ENCODE results near the gene NDST3. TPM values are rescaled to one million over a fixed set of nuclear protein-coding genes. Genes with fewer than 3 reads are reported as not detected.

Gene NDST3
- polyA plus RNA-seq, 2 donors: 0.02 TPM

DNA sequence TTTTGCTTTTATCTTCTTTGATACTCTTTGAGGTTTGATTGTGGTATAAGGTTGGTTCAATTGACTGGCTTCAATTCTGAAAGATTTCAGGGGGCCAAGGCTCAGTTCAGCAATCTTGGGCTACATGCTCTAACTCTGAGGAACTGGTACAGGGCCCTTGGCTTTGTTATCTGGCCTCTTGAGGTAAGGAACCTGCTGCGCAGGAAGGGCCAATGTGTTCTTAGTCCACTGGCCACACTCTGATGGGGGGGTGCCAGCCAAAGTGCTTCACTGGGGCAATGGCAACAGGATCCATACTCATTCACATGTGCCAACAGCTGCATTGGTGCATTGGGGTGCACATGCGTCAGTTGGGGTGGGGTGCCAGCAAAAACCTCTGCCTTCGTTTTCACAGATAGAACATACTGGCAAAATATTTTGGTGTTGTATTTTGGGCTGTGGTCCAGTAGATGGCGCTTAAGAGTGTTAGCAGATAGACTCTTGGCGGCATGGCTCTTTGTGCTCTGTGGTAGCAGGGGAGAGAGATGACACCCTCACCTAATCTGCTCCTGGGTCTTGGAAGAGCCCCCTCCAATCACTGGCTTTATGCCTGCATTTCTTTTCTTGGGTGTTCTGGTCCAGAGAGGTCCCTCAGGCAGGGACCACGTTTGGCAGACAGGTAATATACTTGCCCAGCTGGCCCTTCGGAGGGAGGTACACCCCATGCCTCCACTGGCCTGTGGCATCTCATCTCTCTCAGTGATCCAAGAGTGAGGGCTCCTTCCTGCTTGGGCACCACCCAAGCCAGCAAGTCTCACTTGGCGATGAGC lies 42.9 kb downstream of the NDST3 start:
- H3K4me1 ChIP-seq (ENCODE audit: control insufficient read depth in 2 of 2, insufficient read depth in 2 of 2, low read length in 1 of 2): no peaks in the 10 kb centered on the region
- 55 to 60% methylated on average over 8 of the region's 8 CpGs for WGBS, 2 donors
- no peak overlapping the region for H3K4me3 ChIP-seq (ENCODE audit: low read depth in 1 of 2, low read length in 2 of 2)
- no peak overlapping the region for H3K27ac ChIP-seq (ENCODE audit: low read depth in 2 of 2, low read length in 1 of 2)
- no peaks in the 10 kb centered on the region for H3K36me3 ChIP-seq (ENCODE audit: control insufficient read depth in 2 of 2, insufficient read depth in 2 of 2, low read length in 1 of 2)
- H3K27me3 ChIP-seq (ENCODE audit: control insufficient read depth in 1 of 2, insufficient read depth in 2 of 2, low read length in 2 of 2): no peaks in the 10 kb centered on the region
- peaks cover 0 to 3% of the 10 kb centered on the region in 2 donors for H3K9me3 ChIP-seq (ENCODE audit: control insufficient read depth in 2 of 2, insufficient read depth in 1 of 2, low read depth in 1 of 2, low read length in 1 of 2)

- 87 to 90% methylated on average over 3 of the region's 3 CpGs for WGBS, 2 donors
- H3K4me1 ChIP-seq (ENCODE audit: control insufficient read depth in 2 of 2, insufficient read depth in 2 of 2, low read length in 1 of 2): no peaks in the 10 kb centered on the region
- H3K36me3 ChIP-seq (ENCODE audit: control insufficient read depth in 2 of 2, insufficient read depth in 2 of 2, low read length in 1 of 2): no peaks in the 10 kb centered on the region
- H3K9me3 ChIP-seq (ENCODE audit: control insufficient read depth in 2 of 2, insufficient read depth in 1 of 2, low read depth in 1 of 2, low read length in 1 of 2): peaks cover 0 to 3% of the 10 kb centered on the region in 2 donors
- no peaks in the 10 kb centered on the region for H3K27me3 ChIP-seq (ENCODE audit: control insufficient read depth in 1 of 2, insufficient read depth in 2 of 2, low read length in 2 of 2)
- no peak overlapping the region for H3K4me3 ChIP-seq (ENCODE audit: low read depth in 1 of 2, low read length in 2 of 2)
- no peak overlapping the region for H3K27ac ChIP-seq (ENCODE audit: low read depth in 2 of 2, low read length in 1 of 2)
Observed at GRCh38 chr4:118077767-118078105, 43.5 kb downstream of the NDST3 start.

- H3K27me3 ChIP-seq (ENCODE audit: control insufficient read depth in 1 of 2, insufficient read depth in 2 of 2, low read length in 2 of 2): no peaks in the 10 kb centered on the region
- no peaks in the 10 kb centered on the region for H3K4me1 ChIP-seq (ENCODE audit: control insufficient read depth in 2 of 2, insufficient read depth in 2 of 2, low read length in 1 of 2)
- H3K4me3 ChIP-seq (ENCODE audit: low read depth in 1 of 2, low read length in 2 of 2): no peak overlapping the region
- H3K36me3 ChIP-seq (ENCODE audit: control insufficient read depth in 2 of 2, insufficient read depth in 2 of 2, low read length in 1 of 2): no peaks in the 10 kb centered on the region
- H3K9me3 ChIP-seq (ENCODE audit: control insufficient read depth in 2 of 2, insufficient read depth in 1 of 2, low read depth in 1 of 2, low read length in 1 of 2): peaks cover 0 to 3% of the 10 kb centered on the region in 2 donors
- H3K27ac ChIP-seq (ENCODE audit: low read depth in 2 of 2, low read length in 1 of 2): no peak overlapping the region
Observed at GRCh38 chr4:118081434-118081833, 47.1 kb downstream of the NDST3 start.

DNA sequence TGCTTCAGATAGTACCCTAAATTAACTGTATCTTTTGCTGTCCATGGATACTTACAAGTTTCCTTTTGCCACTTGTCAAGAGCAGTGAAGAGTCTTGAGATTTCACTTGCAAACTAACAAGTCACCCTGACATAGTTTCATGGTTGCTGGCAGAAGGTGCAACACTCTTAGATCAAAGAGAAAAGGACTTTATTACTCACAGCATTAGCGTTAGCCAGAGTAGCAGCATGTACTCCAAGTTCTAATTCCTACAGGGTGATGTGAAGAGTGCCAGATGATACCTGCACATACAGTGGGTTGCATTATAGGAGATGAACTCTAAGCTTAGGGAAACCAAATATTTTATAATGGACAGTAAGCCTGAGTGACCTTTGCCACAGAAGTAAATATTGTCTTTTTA lies 47.9 kb downstream of the NDST3 start:
- no peaks in the 10 kb centered on the region for H3K27me3 ChIP-seq (ENCODE audit: control insufficient read depth in 1 of 2, insufficient read depth in 2 of 2, low read length in 2 of 2)
- WGBS, 2 donors: 64 to 70% methylated on average over 1 of the region's 1 CpG
- H3K9me3 ChIP-seq (ENCODE audit: control insufficient read depth in 2 of 2, insufficient read depth in 1 of 2, low read depth in 1 of 2, low read length in 1 of 2): no peaks in the 10 kb centered on the region
- no peaks in the 10 kb centered on the region for H3K4me1 ChIP-seq (ENCODE audit: control insufficient read depth in 2 of 2, insufficient read depth in 2 of 2, low read length in 1 of 2)
- no peaks in the 10 kb centered on the region for H3K36me3 ChIP-seq (ENCODE audit: control insufficient read depth in 2 of 2, insufficient read depth in 2 of 2, low read length in 1 of 2)
- no peak overlapping the region for H3K27ac ChIP-seq (ENCODE audit: low read depth in 2 of 2, low read length in 1 of 2)
- H3K4me3 ChIP-seq (ENCODE audit: low read depth in 1 of 2, low read length in 2 of 2): no peak overlapping the region

DNA sequence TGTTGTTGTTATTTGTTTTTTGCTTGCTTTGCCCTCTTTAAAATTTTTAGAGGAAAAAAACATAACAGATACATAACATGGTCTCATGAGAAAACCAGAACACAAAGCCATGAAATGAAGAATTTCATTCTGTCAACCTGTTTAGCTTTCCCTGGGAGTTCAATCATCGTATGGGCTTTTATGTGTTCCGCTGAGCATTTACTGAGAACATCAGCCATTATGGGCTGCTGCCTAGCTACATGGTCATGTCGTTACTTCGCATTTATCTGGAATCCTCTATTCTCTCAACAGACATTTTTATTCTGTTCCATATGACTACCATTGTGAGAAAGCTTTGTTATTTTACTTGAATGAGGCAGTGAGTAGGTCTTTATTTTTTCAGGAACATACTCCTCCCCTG lies 51.4 kb downstream of the NDST3 start:
- WGBS, 2 donors: 93 to 95% methylated on average over 4 of the region's 4 CpGs
- no peaks in the 10 kb centered on the region for H3K9me3 ChIP-seq (ENCODE audit: control insufficient read depth in 2 of 2, insufficient read depth in 1 of 2, low read depth in 1 of 2, low read length in 1 of 2)
- H3K4me1 ChIP-seq (ENCODE audit: control insufficient read depth in 2 of 2, insufficient read depth in 2 of 2, low read length in 1 of 2): no peaks in the 10 kb centered on the region
- no peaks in the 10 kb centered on the region for H3K36me3 ChIP-seq (ENCODE audit: control insufficient read depth in 2 of 2, insufficient read depth in 2 of 2, low read length in 1 of 2)
- no peak overlapping the region for H3K27ac ChIP-seq (ENCODE audit: low read depth in 2 of 2, low read length in 1 of 2)
- H3K27me3 ChIP-seq (ENCODE audit: control insufficient read depth in 1 of 2, insufficient read depth in 2 of 2, low read length in 2 of 2): no peaks in the 10 kb centered on the region
- H3K4me3 ChIP-seq (ENCODE audit: low read depth in 1 of 2, low read length in 2 of 2): no peak overlapping the region

- Histone ChIP-seq H3K4me1 (ENCODE audit: control insufficient read depth in 2 of 2, insufficient read depth in 2 of 2, low read length in 1 of 2) (no peaks in the 10 kb centered on the region), H3K4me3 (ENCODE audit: low read depth in 1 of 2, low read length in 2 of 2) (no peak overlapping the region), H3K9me3 (ENCODE audit: control insufficient read depth in 2 of 2, insufficient read depth in 1 of 2, low read depth in 1 of 2, low read length in 1 of 2) (no peaks in the 10 kb centered on the region), H3K36me3 (ENCODE audit: control insufficient read depth in 2 of 2, insufficient read depth in 2 of 2, low read length in 1 of 2) (no peaks in the 10 kb centered on the region), H3K27me3 (ENCODE audit: control insufficient read depth in 1 of 2, insufficient read depth in 2 of 2, low read length in 2 of 2) (no peaks in the 10 kb centered on the region), H3K27ac (ENCODE audit: low read depth in 2 of 2, low read length in 1 of 2) (no peak overlapping the region)
- WGBS, 2 donors: 46 to 60% methylated on average over 3 of the region's 3 CpGs
Observed at GRCh38 chr4:118086344-118086743, 52.1 kb downstream of the NDST3 start.

DNA sequence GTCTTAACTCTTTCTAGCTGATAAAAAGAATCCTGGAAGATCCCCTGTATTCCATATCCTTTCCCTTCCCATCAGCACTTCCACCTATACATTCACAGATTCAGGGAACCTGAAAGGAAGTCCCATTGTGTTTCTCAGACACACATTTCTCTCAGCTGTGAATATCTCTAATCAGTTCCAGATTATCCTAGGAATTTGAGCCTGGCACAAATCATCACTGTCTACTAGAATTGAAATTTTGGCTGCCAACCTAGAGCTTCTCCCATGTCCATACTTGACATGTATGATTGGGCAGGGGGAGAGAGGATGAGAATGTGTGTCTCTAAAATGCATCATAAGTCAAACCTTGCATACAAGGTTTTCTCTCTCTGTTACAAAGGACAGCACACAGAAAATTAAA lies 53.1 kb downstream of the NDST3 start:
- Histone ChIP-seq H3K27ac (ENCODE audit: low read depth in 2 of 2, low read length in 1 of 2) (no peak overlapping the region), H3K4me1 (ENCODE audit: control insufficient read depth in 2 of 2, insufficient read depth in 2 of 2, low read length in 1 of 2) (no peaks in the 10 kb centered on the region), H3K36me3 (ENCODE audit: control insufficient read depth in 2 of 2, insufficient read depth in 2 of 2, low read length in 1 of 2) (no peaks in the 10 kb centered on the region), H3K27me3 (ENCODE audit: control insufficient read depth in 1 of 2, insufficient read depth in 2 of 2, low read length in 2 of 2) (no peaks in the 10 kb centered on the region), H3K4me3 (ENCODE audit: low read depth in 1 of 2, low read length in 2 of 2) (no peak overlapping the region), H3K9me3 (ENCODE audit: control insufficient read depth in 2 of 2, insufficient read depth in 1 of 2, low read depth in 1 of 2, low read length in 1 of 2) (no peaks in the 10 kb centered on the region)

DNA sequence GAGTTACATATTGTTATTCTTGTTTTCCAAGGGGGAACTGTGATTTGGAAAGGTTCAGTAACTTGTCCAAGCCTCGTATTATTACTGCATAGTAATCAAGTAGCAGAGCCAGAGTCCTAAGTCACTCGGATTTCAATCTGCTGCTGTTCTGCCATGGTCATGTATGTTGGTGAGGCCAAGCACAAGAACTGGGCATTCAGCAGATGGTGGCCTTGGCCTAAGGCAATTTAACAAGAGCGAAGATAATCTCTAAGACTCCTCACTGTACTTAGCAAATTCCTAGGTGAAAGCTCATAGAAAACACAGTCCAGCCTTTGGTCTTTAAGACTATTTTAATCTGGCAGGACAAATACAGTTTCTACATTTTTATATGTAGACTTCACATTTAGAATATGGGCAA lies 64.8 kb downstream of the NDST3 start:
- no peak overlapping the region for H3K4me3 ChIP-seq (ENCODE audit: low read depth in 1 of 2, low read length in 2 of 2)
- no peaks in the 10 kb centered on the region for H3K36me3 ChIP-seq (ENCODE audit: control insufficient read depth in 2 of 2, insufficient read depth in 2 of 2, low read length in 1 of 2)
- H3K27ac ChIP-seq (ENCODE audit: low read depth in 2 of 2, low read length in 1 of 2): no peak overlapping the region
- WGBS, 2 donors: 70 to 77% methylated on average over 3 of the region's 3 CpGs
- no peaks in the 10 kb centered on the region for H3K4me1 ChIP-seq (ENCODE audit: control insufficient read depth in 2 of 2, insufficient read depth in 2 of 2, low read length in 1 of 2)
- H3K27me3 ChIP-seq (ENCODE audit: control insufficient read depth in 1 of 2, insufficient read depth in 2 of 2, low read length in 2 of 2): no peaks in the 10 kb centered on the region
- H3K9me3 ChIP-seq (ENCODE audit: control insufficient read depth in 2 of 2, insufficient read depth in 1 of 2, low read depth in 1 of 2, low read length in 1 of 2): no peaks in the 10 kb centered on the region

DNA sequence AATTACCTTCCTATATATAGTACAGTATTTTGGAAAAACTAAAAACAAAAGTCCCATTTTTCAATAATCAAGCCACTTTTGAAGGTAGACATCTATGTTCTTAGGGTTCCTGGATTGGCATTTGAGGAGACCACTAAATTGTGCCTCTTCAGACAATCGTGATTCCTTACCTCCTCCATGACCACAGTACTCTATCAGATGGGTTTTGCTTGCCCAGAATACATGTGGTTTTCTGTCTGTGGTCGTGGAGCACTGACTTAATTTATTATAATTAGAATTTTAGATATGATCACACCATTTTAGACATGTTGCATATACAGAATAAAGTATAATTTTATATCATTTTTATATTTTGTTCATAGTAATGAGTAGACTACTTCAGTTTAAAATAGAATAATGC lies 67.9 kb downstream of the NDST3 start:
- H3K4me1 ChIP-seq (ENCODE audit: control insufficient read depth in 2 of 2, insufficient read depth in 2 of 2, low read length in 1 of 2): no peaks in the 10 kb centered on the region
- H3K27ac ChIP-seq (ENCODE audit: low read depth in 2 of 2, low read length in 1 of 2): no peak overlapping the region
- H3K9me3 ChIP-seq (ENCODE audit: control insufficient read depth in 2 of 2, insufficient read depth in 1 of 2, low read depth in 1 of 2, low read length in 1 of 2): no peaks in the 10 kb centered on the region
- H3K4me3 ChIP-seq (ENCODE audit: low read depth in 1 of 2, low read length in 2 of 2): no peak overlapping the region
- H3K27me3 ChIP-seq (ENCODE audit: control insufficient read depth in 1 of 2, insufficient read depth in 2 of 2, low read length in 2 of 2): no peaks in the 10 kb centered on the region
- WGBS, 2 donors: 51 to 57% methylated on average over 2 of the region's 2 CpGs
- no peaks in the 10 kb centered on the region for H3K36me3 ChIP-seq (ENCODE audit: control insufficient read depth in 2 of 2, insufficient read depth in 2 of 2, low read length in 1 of 2)

All from esophagus (tissue), 2 donors.